ENCODE data around the gene HECTD1. TPM values are rescaled to one million over a fixed set of nuclear protein-coding genes. Genes with fewer than 3 reads are reported as not detected.
"Not testable (repeated sequence)": the region's sequence is repeated elsewhere in the genome, so short reads cannot be mapped to it uniquely, and the experiment has no call there.

The HECTD1 gene
- total and polyA plus RNA-seq, 4 donors: 118 to 309 (median 156) TPM

DNA sequence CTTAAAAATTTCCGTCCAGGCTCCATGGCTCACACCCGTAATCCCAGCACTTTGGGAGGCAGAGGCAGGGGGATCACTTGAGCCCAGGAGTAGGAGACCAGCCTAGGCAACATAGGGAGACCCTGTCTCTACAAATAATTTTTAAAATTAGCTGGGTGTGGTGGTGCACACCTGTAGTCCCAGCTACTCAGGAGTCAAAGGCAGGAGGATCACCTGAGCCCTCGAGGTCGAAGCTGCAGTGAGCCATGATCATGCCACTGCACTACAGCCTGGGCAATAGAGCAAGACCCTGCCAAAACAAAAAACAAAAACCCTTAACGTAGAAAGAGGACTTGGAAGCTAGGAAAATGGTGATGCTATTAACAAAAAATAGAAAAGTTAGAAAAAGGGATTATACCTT lies 2.0 kb upstream of the HECTD1 start:
- 100% methylated on average over 2 of the region's 5 CpGs for WGBS (ENCODE audit: insufficient coverage)
- DNase-seq (ENCODE audit: low read depth in 4 of 6, low spot score in 6 of 6): no peak
- no peaks in the 10 kb centered on the region for H3K27me3 ChIP-seq (ENCODE audit: control insufficient read depth, insufficient read depth, low read length)
- H3K36me3 ChIP-seq (ENCODE audit: control insufficient read depth, insufficient read depth, low read length): no peaks in the 10 kb centered on the region
- H3K27ac ChIP-seq (ENCODE audit: low read depth, low read length): no peak overlapping the region
- H3K4me3 ChIP-seq (ENCODE audit: low read depth, low read length): no peak overlapping the region
- no peaks in the 10 kb centered on the region for H3K9me3 ChIP-seq (ENCODE audit: control insufficient read depth, insufficient read depth, low read length)
- peaks cover 11% of the 10 kb centered on the region for H3K4me1 ChIP-seq (ENCODE audit: control insufficient read depth, insufficient read depth, low read length)

DNA sequence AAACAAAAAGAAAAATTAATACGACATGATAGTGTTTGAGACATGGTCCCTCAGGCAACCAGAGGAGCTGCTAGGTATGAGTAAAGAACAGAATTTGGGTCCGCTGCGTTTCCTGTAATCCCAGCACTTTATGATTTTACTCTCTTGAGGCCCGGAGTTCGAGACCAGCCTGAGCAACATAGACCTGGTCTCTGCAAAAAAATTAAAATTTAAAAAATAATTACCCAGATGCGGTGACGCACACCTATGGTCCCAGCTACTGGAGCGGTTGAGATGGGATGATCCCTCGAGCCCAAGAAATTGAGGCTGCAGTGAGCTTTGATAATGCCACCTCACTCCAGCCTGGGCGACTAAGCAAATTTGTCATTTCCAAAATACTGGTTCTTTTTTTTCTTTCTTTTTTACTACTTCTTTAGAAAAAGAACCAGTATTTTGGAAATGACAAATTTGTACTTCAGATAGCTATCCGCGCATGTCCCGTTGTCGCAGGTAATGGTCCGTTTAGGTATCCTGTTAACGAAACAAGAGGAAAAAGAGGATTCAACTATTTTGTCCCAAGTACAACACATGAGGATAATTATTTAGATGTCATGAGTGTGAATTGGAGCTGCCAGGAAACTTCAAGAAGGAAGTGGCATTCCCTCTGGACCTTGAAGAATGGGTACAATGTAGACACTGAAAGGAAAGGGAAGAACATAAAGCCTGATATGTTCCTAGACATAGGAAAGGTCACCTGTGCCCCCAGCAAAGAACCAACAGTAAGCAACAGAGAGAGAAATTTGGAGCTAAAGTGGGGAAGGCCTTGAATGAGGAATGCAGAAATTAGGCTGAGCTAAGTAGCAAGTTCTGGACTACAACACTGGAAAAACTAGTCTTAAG lies 1.2 kb upstream of the HECTD1 start:
- no peaks in the 10 kb centered on the region for H3K9me3 ChIP-seq (ENCODE audit: control insufficient read depth, insufficient read depth, low read length)
- no peaks in the 10 kb centered on the region for H3K36me3 ChIP-seq (ENCODE audit: control insufficient read depth, insufficient read depth, low read length)
- peak overlapping the region; percentile 76 for H3K4me3 ChIP-seq (ENCODE audit: low read depth, low read length)
- H3K4me1 ChIP-seq (ENCODE audit: control insufficient read depth, insufficient read depth, low read length): peaks cover 11% of the 10 kb centered on the region
- no peaks in the 10 kb centered on the region for H3K27me3 ChIP-seq (ENCODE audit: control insufficient read depth, insufficient read depth, low read length)
- DNase-seq (ENCODE audit: low read depth in 4 of 6, low spot score in 6 of 6): no peak
- WGBS (ENCODE audit: insufficient coverage): 65% methylated on average over 6 of the region's 16 CpGs
- H3K27ac ChIP-seq (ENCODE audit: low read depth, low read length): peak overlapping the region; percentile 100

DNA sequence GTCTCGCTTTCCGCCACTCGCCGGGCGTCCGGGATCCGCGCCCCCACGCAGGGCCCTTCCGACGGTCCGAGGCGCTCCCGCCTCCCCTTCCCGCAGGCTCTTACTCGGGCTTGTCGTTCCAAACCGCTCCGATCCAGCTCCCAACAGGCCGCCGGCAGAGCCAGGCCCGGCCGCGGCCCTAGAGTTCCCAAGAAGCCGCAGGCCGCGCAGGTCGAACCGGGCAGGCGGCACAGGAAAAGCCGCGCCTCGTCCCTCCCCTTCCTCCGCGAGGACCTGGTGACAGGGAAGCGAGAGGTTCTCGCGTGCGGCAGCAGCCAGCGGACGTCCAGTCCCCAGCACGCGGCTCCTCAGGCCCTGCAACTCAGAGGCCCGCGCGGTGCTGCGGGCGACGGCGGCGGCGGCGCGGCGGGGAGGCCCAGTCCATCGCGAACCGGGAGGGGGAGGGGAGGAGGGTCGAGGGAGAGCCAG lies 272 bp downstream of the HECTD1 start:
- under 1% methylated on average over 59 of the region's 59 CpGs for WGBS (ENCODE audit: insufficient coverage)
- H3K27ac ChIP-seq (ENCODE audit: low read depth, low read length): peak overlapping the region; percentile 95
- peak in 2 of 6 donors; percentile 76 to 84 for DNase-seq (ENCODE audit: low read depth in 4 of 6, low spot score in 6 of 6)
- H3K27me3 ChIP-seq (ENCODE audit: control insufficient read depth, insufficient read depth, low read length): no peaks in the 10 kb centered on the region
- no peaks in the 10 kb centered on the region for H3K36me3 ChIP-seq (ENCODE audit: control insufficient read depth, insufficient read depth, low read length)
- H3K4me3 ChIP-seq (ENCODE audit: low read depth, low read length): peak overlapping the region; percentile 64
- peaks cover 11% of the 10 kb centered on the region for H3K4me1 ChIP-seq (ENCODE audit: control insufficient read depth, insufficient read depth, low read length)
- no peaks in the 10 kb centered on the region for H3K9me3 ChIP-seq (ENCODE audit: control insufficient read depth, insufficient read depth, low read length)

DNA sequence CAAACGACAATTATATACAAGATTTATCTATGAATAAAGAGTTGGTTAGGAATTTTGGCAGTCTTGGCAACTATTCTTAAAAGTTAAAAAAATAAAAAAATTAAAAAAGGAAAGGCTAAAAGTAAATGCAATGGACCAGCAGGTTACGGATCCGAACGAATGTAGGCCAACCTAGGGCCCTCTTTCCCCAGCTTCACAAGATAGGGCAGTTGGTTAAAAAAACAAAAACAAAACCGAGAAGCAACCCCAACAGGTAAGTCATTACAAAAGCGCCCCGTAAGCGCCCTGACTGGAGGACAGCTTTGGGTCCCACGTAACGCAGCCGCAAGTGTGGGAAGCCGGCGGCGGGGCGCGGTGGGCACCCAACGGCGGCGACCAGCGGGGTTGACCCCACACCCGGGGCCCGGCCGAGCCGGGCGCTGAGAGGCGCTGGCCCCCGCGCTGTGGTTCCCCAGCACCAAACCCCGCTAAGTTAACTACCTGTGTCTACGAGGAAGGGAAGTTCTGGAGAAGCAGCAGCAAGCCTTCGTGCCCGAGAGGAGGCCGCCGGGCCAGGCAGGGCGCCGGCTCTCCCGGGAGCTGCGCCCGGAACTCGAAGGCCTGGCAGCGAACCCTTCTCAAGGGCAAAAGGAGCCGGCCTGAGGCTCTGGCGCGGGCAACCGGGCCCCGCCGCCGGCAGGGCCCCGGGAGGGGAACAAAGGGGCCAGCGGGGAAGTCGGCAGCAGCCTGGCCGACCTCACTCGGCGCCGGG lies 882 bp downstream of the HECTD1 start:
- Histone ChIP-seq H3K4me1 (ENCODE audit: control insufficient read depth, insufficient read depth, low read length) (peaks cover 11% of the 10 kb centered on the region), H3K27me3 (ENCODE audit: control insufficient read depth, insufficient read depth, low read length) (no peaks in the 10 kb centered on the region), H3K27ac (ENCODE audit: low read depth, low read length) (peak overlapping the region; percentile 95), H3K4me3 (ENCODE audit: low read depth, low read length) (peak overlapping the region; percentile 64), H3K36me3 (ENCODE audit: control insufficient read depth, insufficient read depth, low read length) (peaks cover 3% of the 10 kb centered on the region), H3K9me3 (ENCODE audit: control insufficient read depth, insufficient read depth, low read length) (no peaks in the 10 kb centered on the region)
- DNase-seq (ENCODE audit: low read depth in 4 of 6, low spot score in 6 of 6): peak in 3 of 6 donors; percentile 20 to 37 (median 24)
- WGBS (ENCODE audit: insufficient coverage): 0% methylated on average over 47 of the region's 55 CpGs

DNA sequence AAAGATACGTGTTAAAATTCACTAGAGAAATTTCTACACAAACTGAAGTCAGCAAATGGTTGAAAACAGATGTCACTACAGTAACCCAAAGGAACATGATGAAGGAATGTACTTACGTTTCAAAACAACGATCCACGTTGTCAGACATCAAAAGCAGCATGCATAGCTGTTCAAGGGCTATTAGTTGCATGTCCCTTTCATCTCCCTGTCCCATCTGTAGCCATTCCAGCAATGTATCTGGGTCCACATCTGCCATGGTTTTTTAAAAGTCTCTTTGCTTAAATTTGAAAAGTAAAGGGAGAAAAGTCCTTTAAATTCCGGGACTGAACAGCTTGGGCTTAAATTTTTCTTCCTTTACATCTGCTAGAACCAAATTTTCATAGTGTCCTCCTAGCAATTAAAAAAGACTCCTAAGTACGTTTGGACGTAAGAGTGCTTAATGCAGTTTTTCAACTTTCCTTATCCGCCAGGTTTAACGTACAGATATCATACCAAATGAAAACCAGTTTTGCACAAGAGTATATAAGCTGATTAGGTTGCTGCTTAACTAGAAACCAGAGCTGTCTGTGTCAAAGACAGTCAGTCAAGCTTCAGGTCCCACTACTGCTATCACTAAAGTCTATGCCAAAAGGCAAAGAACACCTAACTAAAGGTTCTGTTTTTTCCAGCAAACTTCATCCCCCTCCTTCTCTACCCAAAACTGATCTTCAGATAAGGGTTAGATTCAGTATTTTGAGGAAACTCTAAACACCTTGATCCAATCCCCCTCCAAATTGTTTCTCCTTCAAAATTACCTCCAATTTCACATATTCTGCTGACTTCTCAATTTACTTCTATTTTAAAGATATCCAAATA lies 1.7 kb downstream of the HECTD1 start:
- H3K27ac ChIP-seq (ENCODE audit: low read depth, low read length): peak overlapping the region; percentile 95
- WGBS (ENCODE audit: insufficient coverage): 3% methylated on average over 3 of the region's 9 CpGs

DNA sequence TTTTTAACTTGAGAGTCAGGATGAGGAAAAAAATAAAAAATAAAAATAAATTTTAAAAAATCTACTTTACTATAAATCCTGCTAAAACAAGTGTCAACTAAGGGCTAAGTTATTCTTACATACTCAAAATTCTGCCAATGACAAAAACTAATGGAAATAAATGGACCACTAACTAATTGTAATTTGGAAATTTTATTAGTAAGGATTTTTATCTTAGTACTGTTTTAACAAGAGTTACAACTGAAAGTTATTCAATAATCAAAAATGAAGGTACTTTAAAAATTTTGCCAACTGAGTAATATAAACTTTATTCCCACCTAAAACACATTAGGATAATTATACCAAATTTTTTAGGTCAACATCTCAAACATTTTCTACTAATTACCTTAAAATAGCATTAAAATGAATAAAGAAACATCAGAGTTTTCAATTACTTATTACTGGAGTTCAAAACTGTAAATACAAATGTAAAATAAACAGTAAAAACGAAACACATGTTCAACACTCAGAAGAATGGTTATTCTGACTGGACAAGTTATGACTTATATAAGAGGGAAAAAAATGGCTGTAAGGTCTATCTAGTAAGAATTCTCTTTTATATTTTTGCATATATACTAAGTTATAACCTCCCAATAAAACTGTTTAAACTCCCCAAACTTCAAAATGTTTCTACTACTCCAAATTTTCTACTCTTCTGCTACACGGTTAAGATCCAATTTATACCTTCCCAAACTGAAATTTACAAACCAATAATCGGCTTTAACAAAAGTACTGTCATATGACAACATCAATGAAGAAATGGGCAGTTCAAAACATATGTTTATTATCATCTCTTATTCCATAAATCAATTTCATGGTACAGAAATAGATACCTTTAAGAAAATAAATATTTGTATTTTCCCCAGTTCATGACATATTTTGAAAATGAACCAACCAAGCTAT lies 2.7 kb downstream of the HECTD1 start:
- DNase-seq (ENCODE audit: low read depth in 4 of 6, low spot score in 6 of 6): no peak
- no peaks in the 10 kb centered on the region for H3K27me3 ChIP-seq (ENCODE audit: control insufficient read depth, insufficient read depth, low read length)
- peaks cover 11% of the 10 kb centered on the region for H3K4me1 ChIP-seq (ENCODE audit: control insufficient read depth, insufficient read depth, low read length)
- H3K36me3 ChIP-seq (ENCODE audit: control insufficient read depth, insufficient read depth, low read length): peaks cover 7% of the 10 kb centered on the region
- H3K9me3 ChIP-seq (ENCODE audit: control insufficient read depth, insufficient read depth, low read length): no peaks in the 10 kb centered on the region
- H3K4me3 ChIP-seq (ENCODE audit: low read depth, low read length): no peak overlapping the region
- H3K27ac ChIP-seq (ENCODE audit: low read depth, low read length): no peak overlapping the region
- no CpG with 5 or more reads among the region's 3 CpGs for WGBS (ENCODE audit: insufficient coverage)

More for the DNA sequence above, 1.7 kb downstream of the HECTD1 start:
- Histone ChIP-seq H3K36me3 (ENCODE audit: control insufficient read depth, insufficient read depth, low read length) (peaks cover 3% of the 10 kb centered on the region), H3K27me3 (ENCODE audit: control insufficient read depth, insufficient read depth, low read length) (no peaks in the 10 kb centered on the region), H3K9me3 (ENCODE audit: control insufficient read depth, insufficient read depth, low read length) (no peaks in the 10 kb centered on the region), H3K4me3 (ENCODE audit: low read depth, low read length) (peak overlapping the region; percentile 64), H3K4me1 (ENCODE audit: control insufficient read depth, insufficient read depth, low read length) (peaks cover 11% of the 10 kb centered on the region)
- DNase-seq (ENCODE audit: low read depth in 4 of 6, low spot score in 6 of 6): peak in 3 of 6 donors; percentile 11 to 33 (median 24)

DNA sequence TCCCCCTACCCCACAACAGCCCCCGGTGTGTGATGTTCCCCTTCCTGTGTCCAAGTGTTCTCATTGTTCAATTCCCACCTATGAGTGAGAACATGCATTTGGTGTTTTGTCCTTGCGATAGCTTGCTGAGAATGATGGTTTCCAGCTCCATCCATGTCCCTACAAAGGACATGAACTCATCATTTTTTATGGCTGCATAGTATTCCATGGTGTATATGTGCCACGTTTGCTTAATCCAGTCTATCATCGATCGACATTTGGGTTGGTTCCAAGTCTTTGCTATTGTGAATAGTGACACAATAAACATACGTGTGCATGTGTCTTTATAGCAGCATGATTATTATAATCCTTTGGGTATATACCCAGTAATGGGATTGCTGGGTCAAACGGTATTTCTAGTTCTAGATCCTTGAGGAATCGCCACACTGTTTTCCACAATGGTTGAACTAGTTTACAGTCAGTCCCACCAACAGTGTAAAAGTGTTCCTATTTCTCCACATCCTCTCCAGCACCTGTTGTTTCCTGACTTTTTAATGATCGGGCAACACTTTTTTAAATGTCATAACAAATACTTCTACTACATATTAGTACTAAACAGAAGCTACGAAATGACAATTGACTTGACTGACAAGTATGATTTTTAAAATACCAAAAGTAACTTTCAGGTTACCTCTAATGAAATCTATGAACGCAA lies 3.5 kb downstream of the HECTD1 start:
- not testable (repeated sequence) for H3K36me3 ChIP-seq (ENCODE audit: control insufficient read depth, insufficient read depth, low read length); H3K4me3 ChIP-seq (ENCODE audit: low read depth, low read length); H3K9me3 ChIP-seq (ENCODE audit: control insufficient read depth, insufficient read depth, low read length); H3K27me3 ChIP-seq (ENCODE audit: control insufficient read depth, insufficient read depth, low read length); H3K27ac ChIP-seq (ENCODE audit: low read depth, low read length); DNase-seq (ENCODE audit: low read depth in 4 of 6, low spot score in 6 of 6)
- H3K4me1 ChIP-seq (ENCODE audit: control insufficient read depth, insufficient read depth, low read length): peaks cover 11% of the 10 kb centered on the region
- no CpG with 5 or more reads among the region's 11 CpGs for WGBS (ENCODE audit: insufficient coverage)

DNA sequence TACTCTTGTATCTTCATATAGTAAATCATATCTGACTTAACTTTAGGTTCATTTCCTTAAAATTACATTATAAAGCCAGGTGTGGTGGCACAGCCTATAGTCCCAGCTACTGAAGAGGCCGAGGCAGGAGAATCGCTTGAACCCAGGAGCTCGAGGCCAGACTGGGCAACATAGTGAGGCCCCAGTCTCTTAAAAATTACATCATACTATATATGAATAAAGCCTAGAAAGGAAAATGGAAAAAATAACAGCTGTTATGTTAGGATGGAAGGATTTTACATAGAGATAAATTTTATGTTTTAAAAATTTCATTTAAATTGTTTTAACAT lies 4.2 kb downstream of the HECTD1 start:
- peaks cover 6% of the 10 kb centered on the region for H3K4me1 ChIP-seq (ENCODE audit: control insufficient read depth, insufficient read depth, low read length)
- H3K27me3 ChIP-seq (ENCODE audit: control insufficient read depth, insufficient read depth, low read length): no peaks in the 10 kb centered on the region
- peaks cover 10% of the 10 kb centered on the region for H3K36me3 ChIP-seq (ENCODE audit: control insufficient read depth, insufficient read depth, low read length)
- no peaks in the 10 kb centered on the region for H3K9me3 ChIP-seq (ENCODE audit: control insufficient read depth, insufficient read depth, low read length)
- no CpG with 5 or more reads among the region's 3 CpGs for WGBS (ENCODE audit: insufficient coverage)
- DNase-seq (ENCODE audit: low read depth in 4 of 6, low spot score in 6 of 6): no peak
- H3K4me3 ChIP-seq (ENCODE audit: low read depth, low read length): no peak overlapping the region
- H3K27ac ChIP-seq (ENCODE audit: low read depth, low read length): no peak overlapping the region
